GF-D8 (cell line): Measurements from ENCODE around the gene MAGEC2.

Experiments used
- DNase-seq: peaks from one replicate; lab custom pipeline; 2025; lab: John Stamatoyannopoulos, UW

Gene MAGEC2, protein sequence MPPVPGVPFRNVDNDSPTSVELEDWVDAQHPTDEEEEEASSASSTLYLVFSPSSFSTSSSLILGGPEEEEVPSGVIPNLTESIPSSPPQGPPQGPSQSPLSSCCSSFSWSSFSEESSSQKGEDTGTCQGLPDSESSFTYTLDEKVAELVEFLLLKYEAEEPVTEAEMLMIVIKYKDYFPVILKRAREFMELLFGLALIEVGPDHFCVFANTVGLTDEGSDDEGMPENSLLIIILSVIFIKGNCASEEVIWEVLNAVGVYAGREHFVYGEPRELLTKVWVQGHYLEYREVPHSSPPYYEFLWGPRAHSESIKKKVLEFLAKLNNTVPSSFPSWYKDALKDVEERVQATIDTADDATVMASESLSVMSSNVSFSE

DNA sequence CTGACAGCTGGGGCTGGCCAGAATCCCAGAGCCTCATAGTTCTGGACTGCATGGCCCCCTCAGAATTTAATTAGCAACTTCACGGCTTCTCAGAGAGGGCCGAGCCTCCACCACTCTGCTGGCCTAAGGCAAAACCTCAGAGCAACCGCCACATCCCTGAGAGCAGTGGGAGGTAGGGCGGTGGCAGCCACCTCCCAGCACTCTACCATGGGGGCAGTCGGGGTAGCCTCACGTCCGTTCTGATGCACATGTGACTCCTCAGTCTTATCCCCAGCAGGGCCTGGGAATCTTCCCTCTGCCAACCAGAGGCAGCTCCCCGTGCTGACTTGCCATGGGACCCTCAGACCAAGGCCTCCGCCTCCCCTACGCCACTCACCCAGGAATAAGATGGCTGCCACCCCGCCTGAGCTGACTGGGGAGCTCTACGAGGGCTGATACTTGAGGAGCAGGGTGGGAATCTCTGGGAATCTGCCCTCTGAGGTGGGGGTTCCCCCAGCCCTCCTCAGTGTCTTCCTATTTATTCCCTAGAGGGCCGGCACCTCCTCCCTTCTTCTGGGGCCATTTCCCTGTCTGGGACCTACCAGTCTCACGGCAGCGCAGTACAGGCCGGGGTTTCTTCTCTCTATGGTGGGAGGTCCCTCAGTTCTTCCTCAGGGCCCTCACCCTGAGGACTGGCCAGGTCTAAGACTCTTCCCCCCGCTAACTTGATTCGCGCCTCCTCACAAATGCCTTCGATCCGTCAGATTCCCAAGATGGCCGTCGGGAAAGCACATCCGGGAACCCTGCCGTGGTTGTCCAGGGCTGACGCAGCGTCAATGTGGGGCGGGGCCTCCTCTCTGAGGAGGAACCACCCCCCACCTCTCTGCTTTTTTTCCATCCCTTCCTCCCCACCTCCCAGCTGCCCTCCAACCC lies at the start of gene MAGEC2:
MAGEC2 (minus strand) TSS at position 769 of the 912 bp plus-strand sequence. CDS start 1,303 bp downstream, outside the sequence.
- DNase-seq = no peak

DNA sequence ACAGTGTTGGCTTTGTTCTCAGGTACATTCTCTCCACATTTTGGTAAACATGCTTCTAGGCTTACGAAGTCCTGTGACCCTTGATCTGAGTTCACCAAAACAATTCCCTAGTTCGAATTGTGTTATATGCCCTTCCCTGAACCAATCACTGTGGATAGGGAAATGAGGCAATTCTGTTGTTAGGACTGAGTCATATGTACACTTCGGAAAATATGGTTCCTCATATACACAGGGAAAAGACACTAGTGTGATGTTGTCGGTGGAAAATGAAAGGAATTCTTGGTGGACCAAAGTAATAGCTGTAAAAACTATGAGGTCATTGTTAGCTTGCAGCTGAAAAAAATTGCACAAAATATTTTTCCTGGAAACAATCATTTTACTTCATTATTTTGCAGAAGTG lies 46.6 kb upstream of the MAGEC2 start:
- no peak for DNase-seq

DNA sequence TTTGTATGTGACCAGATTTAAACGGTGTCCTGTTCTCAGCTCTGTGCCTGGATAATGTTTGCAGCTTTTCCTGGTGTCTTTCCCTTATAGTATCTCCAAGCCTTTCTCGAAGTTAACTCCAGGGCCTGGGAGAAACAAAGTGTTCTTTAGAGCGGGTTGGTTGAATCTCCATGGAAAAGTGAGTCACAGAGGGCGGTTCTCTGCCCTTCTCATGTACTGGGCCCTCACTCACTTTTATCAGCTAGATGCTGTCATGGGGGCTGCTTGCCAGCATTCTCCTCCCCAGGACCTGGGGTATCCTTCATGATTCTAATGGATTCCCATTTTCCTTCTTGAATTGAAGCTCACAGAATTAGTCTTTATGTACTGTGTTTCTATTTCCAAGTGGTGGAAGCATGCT lies 46.1 kb upstream of the MAGEC2 start:
- no peak for DNase-seq

DNA sequence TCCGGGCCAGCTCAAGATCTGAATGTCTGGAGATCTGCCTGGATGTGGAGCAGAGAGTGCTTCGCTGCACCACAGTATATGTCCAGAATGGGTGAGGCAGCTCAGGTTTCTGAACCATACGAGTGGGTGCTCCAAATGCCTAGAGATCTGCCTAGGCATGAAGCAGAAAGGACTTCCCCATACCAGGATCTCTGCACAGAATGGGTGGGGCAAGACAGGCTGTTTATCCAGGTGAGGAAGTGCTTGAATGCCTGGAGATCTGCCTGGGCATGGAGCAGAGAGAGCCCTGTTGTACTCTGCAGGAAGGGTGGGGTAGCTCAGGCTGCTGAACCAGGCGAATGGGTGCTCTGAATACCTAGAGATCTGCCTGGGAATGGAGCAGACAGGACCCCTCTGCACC lies 45.4 kb upstream of the MAGEC2 start:
- DNase-seq = no peak

DNA sequence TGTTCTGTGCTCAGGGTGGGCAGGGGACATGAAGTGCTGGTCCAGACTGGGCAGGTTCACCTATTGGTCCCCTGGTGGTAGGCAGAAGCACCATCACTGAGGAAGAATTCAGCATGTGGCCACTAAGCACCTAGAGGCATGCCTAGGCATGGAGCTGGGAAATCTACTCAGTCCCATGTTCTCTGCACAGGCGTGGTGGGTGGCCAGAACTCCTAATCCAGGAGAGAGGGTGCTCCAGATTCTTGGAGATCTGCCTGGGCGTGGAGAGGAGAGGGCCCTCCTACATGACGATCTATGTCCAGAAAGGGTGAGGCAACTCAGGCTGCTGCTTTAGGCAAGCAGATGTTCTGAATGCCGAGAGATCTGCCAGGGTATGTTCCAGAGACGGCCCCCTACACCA lies 44.6 kb upstream of the MAGEC2 start:
- DNase-seq = no peak

DNA sequence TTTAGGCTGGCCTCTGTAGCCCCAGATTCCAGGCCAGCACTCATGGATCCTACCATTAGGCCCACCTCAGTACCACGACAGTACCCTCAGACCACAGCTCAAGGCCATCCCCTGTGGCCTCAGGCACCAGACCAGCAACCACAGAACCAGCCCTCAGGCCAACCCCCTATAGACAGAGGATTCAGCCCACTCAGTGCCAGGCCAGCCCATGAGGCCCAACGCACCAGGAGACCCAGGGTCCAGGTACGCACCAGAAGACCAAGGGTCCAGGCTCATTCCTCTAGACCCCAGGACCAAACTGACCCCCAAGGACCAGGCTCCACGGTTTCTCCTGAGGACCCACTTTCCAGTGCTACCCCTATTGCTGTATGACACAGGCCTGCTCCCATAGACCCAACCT lies 39.5 kb upstream of the MAGEC2 start:
- DNase-seq = no peak

DNA sequence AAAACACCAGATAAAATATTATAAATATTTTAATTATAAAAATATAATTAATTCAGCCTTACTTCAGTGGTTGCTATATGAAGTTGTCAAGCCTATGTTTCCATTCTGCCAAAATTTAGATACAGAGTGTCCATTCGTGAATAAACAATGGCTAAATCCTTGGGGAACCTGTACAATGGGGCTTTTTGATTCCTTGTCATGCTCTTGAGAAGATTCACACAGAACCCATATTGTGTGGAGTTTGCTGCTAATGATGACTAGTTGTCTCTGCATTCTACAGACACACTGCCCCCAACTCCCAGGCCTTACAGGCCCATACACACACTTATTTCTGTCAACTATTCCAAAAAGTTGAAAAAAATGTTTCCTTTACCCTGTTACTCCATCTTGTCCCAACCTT lies 33.4 kb upstream of the MAGEC2 start:
- no peak for DNase-seq

DNA sequence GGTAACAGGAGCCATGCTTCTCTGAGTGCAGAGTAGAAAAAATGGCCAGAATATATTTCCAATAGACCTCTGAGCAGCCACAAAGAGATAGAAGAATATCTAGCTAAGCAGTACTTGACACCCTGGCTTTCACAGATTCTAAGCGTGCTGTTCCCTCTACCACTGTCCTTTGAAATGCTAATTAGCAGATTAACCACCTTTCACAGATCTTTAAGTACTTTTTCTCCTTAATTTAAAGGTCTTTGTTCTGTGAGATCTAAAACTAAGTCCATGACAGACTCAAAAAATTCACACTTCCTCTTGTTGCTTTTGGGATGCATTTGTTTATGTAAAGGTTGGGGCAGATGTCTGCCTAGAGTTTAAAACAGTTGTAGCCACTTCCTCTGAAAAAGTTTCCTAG lies 28.3 kb upstream of the MAGEC2 start:
- DNase-seq = no peak

DNA sequence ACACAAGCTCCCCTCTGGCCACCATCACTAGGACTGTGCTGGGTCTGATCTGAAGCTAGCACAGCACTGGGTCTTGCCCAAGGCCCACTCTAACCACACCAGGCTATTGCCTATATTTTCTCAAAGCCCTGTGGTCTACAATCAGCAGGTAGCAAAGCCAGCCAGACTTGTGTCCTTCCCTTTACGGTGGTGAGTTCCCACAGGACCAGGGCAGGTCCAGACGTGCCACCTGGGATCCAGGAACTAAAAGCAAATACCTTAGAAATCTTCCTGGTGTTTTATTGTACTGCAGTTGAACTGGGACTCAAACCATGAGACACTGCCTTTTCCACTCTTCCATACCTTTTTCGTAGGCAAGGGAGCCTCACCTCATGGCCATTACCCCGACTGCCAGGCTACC lies 9.0 kb upstream of the MAGEC2 start:
- no peak for DNase-seq

DNA sequence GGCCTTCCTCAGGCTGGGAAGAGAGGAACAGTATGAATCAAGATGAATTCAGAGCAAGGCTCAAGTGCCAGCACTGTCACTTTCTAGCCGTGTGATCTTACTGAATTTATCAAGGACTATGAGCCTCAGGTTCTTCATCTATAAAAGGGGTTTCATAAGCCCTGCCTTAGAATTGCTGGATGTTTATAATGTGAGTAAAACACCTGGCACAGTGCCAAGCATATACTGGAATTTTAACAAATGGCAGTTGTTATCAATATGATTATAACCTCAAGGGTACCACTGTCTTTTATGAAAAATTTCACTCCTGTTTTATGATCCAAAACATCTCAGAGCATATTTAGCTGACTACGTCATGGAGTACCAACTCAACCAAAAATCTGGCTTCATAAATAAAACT lies 4.0 kb downstream of the MAGEC2 start:
- no peak for DNase-seq

DNA sequence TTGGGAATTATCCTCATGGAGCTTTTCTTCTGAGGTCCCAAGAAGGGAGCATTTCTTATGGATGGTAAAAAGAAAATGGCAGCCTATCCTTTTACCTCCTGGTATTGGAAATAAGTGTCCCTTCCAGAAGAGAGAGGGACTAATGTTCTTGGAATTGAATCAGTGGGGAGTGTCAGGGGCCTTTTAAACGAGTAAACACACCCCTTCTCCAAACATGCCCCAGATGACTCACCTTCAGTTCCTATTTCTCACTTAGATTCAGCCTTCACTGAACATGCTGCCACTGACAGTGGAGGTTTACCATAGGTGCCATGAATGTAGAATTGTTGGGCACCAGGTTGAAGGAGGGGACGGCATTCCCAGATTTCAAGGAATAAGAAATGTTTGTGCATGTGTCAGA lies 19.0 kb downstream of the MAGEC2 start:
- no peak for DNase-seq

DNA sequence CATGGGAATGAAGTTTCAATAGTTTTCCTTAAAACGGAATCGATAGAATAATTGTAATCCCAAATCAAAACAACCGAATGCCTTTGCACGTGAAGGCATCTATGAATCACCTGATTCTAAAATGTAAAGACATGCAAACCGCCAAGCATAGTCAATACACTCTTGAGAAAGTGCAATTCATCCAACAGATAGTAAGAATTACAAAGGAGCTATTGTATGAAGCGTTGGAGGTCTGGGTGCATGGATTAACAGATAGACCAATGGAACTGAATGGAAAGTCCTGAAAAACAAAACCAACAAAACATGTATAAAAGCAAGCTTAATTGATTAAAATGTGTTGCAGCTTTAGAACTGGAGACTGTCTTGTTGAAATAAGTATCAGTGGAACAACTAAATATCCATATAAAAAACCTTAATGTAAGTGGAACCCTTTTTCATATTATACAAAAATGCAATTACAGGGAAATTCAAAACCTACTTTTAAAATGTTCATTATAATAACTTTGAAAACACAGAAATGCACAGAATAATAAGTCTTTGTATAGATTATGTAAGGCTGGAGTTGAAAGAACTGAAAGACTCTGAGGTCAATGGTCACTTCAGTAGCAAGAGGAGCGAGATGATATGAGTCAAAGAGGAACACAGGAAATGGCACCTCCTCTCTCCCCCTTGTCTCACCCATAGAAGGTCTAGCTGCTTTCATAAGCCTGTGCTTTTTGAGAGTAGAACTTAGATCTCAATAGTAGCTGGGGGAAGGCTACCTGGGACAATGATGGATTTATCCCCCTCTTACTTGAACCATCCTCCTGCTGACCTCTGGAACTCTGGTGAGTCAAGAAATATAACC lies 20.1 kb downstream of the MAGEC2 start:
- DNase-seq = no peak

DNA sequence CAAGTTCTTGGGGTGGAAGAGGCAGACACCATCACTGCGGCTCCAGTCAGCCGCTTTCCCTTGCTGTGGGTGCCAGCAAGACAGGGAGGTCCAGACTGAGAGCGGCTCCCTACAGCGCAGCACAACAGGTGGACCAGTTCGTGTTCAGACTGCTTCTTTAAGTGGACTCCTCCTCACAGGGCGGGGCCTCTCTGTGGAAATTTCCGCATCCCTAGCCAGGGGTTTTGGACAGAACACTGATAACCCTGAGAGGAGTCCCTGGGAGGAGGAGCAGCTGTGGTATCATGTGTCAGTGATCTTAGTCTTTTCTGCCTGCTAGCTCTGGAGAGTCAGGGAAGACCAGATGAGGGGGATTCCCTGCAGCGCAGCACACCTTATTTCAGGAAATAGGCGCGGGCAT lies 48.5 kb downstream of the MAGEC2 start:
- no peak for DNase-seq
